ENCODE data around the gene ZNF212. TPM values are rescaled to one million over a fixed set of nuclear protein-coding genes. Genes with fewer than 3 reads are reported as not detected.
A peak's percentile ranks its signal among the peaks of the same experiment; 100 is the strongest.
"Not testable (repeated sequence)": the region's sequence is repeated elsewhere in the genome, so short reads cannot be mapped to it uniquely, and the experiment has no call there.

The ZNF212 gene
- polyA plus RNA-seq, 10 donors: 7.4 to 11.1 (median 9.3) TPM

DNA sequence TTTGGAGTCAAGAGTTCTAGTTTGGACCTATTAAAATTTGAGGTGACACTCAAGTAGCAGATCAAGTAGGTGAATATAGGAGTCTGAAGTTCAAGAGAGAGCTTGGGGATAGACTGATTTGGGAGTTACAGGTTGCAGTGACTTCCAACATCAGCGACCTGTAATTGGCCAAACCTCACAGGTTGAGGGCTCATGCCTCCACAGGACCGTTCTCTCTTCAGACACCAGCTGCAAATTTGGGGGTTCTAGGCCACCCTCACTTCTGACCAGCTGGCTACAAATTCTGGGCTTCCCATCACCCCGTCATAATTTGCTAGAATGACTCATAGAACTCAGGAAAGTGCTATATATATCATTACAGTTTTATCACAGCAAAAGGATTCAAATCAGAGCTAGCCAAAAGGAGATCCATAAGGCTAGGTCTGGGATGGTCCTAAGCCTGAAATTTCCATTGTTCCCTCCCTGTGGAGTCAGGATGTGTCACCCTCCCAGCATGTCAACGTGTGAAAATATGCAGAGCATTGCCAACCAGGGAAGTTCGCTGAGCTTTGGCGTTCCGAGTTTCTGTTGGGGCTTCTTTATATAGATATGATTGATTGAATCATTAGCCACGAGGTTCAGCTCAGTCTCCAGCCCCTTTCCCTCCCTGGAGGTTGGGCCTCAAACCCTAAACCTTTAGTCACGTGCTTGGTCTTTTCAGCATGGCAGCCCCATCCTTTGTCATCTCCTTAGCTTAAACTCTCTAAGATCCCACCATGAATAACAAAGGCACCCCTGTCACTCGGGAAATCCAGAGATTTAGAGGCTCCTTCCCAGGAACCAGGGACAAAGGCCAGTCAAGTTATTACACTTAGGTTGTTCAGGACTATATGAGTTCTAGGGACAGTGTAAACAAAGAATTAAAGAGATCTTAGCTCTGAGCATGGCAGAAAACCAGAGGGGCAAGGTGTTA is 20.7 kb upstream of the ZNF212 start:
- DNase-seq: no peak

- DNase-seq: no peak
Observed at GRCh38 chr7:149220534-149220933, 18.9 kb upstream of the ZNF212 start.

GRCh38 chr7:149223176-149223575 is 16.3 kb upstream of the ZNF212 start:
- no peak for DNase-seq

GRCh38 chr7:149223761-149224160 is 15.7 kb upstream of the ZNF212 start:
- no peak for DNase-seq

GRCh38 chr7:149224352-149224751 is 15.1 kb upstream of the ZNF212 start:
- DNase-seq: no peak

DNA sequence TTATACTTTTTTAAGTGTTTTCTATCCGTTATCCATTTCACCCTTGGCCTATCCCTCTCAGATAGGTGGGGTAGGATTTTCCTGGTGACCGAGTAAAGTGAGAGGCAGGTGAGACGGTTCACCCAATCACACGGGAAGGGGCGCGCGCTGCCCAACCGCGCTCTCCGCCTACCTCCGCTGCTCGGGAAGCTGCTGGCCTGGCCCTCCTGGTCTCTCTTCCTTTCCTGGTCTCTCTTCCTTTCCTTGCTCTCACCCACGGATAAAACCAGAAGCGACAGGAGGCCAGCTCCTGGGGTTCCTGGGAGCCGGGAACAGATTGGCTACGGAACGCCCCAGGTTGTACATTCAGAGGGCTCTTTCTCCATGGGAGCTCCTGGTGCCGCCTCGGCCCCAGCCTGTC is 14.3 kb upstream of the ZNF212 start:
- DNase-seq: no peak

DNA sequence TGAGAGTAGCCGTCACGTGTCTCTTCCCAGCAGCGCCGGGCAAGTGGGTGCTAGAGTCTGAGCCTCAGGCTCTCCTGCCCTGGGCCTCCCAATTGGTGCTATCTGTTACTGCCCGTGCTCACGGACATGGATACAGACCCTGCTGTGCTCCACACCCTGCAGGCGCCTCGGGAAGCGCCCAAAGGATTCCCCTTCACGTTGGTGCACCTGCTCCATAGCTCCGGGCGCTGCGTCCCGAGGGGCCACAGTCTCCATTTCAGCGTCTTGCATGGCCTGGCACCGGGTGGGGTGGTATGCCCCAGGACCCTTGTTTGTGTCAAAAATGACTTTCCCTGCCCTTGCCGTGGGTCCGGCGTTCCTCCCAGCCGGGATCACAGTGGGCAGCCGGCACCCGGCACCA is 13.8 kb upstream of the ZNF212 start:
- no peak for DNase-seq

GRCh38 chr7:149226366-149226765 is 13.1 kb upstream of the ZNF212 start:
- DNase-seq: not testable (repeated sequence)

DNA sequence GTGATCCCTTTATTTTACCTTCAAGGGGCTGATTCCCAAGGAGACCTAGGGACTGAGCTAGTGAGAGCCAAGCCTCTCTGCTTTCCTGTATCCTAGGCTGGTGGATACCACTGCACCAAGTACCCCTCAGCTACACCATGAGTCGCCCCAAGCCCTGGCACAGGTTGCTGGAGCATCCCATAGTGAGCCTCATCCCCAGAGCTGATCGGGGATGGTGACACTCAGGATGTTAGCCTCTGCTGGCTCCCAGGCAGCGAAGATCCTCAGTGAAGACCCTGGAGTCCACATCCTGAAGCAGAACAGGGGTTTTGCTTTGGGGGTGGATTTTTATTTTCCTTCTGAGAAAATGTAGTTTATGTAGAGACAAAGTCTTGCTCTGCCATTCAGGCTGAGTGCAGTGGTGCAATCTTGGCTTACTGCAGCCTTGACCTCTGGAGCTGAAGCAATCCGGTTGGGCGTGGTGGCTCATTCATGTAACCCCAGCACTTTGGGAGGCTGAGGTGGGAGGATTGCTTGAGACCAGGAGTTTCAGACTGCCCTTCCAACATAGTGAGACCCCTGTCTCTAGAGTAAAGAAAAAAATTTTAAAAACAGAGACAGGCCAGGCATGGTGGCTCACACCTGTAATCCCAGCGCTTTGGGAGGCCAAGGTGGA is 12.5 kb upstream of the ZNF212 start:
- no peak for DNase-seq

DNA sequence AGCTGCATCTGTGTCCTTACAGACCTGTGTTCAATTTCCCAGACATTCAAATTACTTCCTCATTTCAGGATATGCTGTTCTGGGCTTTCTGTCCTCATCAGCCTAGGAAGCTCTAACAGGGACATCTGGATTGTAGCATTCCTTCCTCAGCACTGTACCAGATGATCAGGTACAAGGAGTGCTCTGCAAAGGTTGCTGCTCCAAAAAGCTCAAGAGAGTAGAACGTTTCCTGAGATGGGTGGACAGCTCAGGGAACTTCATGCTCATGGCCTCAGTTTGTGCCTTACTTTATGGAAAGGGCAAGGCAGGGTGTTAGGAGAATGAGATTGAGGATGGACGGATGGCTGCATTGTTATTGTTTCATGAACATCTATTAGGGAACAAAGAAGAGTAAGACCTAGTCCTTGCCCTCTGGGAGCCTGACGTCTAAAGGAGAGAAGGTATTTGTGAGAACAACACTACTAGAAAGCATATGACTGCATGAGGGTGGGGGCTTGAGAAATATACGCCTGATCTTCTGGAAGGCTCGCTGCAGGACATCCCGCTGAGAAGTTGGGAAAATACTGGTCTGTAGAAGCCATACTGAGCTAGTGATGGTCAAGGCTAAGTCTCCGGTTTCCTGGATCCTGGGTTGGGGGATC is 10.5 kb upstream of the ZNF212 start:
- no peak for DNase-seq

DNA sequence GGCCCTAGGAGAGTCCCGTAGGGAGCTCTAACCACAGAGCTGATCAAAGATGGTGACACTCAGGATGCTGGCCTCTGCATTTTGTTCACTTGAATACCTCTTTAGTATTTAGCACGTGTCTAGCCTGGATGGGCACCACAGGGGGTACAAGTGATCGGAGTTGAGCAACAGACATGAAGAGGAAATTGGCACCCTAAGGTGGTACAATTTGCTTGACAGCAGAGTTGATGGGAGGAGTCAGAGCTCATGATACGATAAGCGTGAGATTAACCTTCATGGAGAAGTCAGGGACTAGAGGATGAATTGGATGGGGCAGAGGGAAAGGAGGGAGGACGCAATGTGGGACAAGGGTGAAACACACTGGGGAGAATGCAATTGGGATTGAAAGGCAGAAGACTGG is 9.9 kb upstream of the ZNF212 start:
- DNase-seq: no peak

- DNase-seq: no peak
Observed at GRCh38 chr7:149232362-149232761, 7.1 kb upstream of the ZNF212 start.

- DNase-seq: peak in 1 of 3 donors; percentile 84
Observed at GRCh38 chr7:149233655-149234204, 5.7 kb upstream of the ZNF212 start.

DNA sequence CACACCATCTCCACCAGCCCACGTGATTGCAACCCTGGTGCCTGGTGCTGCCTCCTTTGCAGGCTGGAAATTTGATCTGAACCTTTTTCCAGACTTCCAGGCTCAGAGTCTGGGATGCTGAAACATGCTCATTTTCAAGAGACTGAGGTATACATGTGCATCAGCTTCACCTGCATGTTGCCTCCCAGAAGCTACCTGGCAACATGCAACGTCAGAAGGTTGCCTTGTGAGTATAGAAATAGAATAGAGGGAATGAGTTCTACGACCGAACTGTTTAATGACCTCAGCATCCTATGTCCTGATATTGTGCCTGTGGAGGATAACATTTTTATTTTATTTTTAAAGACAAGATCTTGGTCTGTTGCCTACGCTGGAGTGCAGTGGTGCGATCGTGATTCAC is 1.9 kb upstream of the ZNF212 start:
- DNase-seq: no peak

- DNase-seq: no peak
Observed at GRCh38 chr7:149238051-149238450, 1.4 kb upstream of the ZNF212 start.

- no peak for DNase-seq
Observed at GRCh38 chr7:149240637-149241036, 1.2 kb downstream of the ZNF212 start.

- no peak for DNase-seq
Observed at GRCh38 chr7:149241696-149242095, 2.2 kb downstream of the ZNF212 start.

DNA sequence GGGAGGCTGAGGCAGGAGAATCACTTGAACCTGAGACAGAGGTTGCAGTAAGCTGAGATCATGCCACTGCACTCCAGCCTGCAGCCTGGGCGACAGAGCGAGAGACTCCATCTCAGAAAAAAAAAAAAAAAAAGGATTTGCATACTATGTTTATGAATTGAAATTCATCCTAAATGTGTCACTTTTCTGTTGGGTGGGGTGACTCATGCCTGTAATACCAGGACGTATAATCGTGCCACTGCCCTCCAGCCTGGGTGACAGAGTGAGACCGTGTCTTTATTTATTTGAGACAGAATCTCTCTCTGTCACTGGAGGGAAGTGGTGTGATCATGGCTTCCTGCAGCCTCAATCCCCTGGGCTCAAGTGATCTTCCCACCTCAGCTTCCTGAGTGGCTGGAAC is 5.8 kb downstream of the ZNF212 start:
- no peak for DNase-seq

GRCh38 chr7:149245744-149246143 is 6.3 kb downstream of the ZNF212 start:
- no peak for DNase-seq

GRCh38 chr7:149248777-149249176 is 9.3 kb downstream of the ZNF212 start:
- no peak for DNase-seq

- DNase-seq: not testable (repeated sequence)
Observed at GRCh38 chr7:149250151-149250550, 10.7 kb downstream of the ZNF212 start.

DNA sequence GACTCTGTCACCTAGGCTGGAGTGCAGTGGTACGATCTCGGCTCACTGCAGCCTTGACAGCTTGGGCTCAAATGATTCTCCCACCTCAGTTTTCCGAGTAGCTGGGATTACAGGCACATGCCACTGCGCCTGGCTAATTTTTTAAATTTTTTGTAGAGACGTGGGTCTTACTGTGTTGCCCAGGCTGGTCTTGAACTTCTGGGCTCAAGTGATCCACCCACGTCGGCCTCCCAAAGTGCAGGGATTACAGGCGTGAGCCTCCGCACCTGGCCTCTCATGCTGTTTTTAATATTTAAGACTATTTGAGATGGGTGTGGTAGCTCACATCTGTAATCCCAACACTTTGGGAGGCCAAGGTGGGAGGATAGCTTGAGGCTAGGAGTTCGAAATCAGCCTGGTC is 12.1 kb downstream of the ZNF212 start:
- not testable (repeated sequence) for DNase-seq
